Measurements from ENCODE around the gene KLRC4.
"Not testable (repeated sequence)": the region's sequence is repeated elsewhere in the genome, so short reads cannot be mapped to it uniquely, and the experiment has no call there.

The KLRC4 gene

DNA sequence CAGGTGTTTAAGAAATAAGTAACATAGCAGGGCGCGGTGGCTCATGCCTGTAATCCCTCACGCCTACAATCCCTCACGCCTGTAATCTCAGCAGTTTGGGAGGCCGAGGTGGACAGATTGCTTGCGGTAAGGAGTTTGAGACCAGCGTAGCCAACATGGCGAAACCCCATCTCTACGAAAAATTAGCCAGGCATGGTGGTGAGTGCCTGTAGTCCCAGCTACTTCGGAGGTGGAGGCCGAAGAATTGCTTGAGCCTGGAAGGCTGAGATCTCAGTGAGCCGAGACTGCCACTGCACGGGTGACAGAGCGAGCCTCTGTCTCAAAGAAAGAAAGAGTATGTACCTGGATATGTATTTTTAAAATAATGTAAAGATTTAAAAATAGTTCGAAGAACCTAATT lies 13.4 kb downstream of the KLRC4 start:
- DNase-seq: not testable (repeated sequence)

DNA sequence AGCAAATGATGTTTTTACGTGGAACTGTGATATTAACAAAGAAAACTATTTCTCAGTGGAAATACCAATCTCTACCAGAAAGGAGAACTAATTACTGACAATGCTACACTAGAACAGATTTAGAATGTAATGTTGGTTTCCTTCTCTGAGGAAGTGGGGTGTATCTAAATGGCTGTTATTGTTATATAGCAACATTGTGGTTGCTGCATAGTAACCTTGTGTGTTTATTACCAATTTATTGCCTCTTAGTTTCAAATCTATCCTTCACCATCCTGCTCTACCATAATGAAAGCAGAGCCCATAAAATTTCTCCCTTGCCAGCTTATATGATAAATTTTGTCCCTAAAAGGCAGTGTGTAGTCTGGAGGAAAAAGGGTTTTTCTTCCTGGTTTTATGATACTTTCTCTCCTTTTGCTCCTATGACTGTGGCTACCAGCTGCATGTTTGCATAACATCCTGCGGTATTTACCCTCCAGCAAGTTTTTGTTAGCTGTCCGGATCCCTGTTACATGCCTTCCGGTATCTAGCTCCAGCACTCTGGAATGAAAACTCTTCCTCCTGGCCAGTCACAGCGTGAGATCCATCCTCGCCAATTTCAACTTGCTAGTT lies 14.1 kb downstream of the KLRC4 start:
- no peak for DNase-seq

DNA sequence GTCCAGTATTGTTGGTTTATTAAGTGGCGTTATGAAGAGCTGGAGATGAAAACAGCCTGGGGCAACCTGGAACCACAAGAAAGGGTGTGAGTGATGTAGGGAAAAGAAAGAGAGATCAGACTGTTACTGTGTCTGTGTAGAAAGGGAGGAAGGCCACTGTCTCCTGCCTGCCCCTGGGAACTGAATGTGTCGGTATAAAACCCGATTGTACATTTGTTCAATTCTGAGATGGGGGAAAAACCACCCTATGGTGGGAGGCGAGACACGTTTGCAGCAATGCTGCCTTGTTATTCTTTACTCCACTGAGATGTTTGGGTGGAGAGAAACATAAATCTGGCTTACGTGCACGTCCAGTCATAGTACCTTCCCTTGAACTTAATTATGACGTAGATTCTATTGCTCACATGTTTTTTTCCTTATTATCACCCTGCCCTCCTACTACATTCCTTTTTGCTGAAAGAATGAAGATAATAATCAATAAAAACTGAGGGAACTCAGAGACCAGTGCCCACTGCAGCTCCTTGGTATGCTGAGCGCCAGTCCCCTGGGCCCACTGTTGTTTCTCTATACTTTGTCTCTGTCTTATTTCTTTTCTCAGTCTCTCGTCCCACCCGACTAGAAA lies 14.9 kb downstream of the KLRC4 start:
- DNase-seq: not testable (repeated sequence)

DNA sequence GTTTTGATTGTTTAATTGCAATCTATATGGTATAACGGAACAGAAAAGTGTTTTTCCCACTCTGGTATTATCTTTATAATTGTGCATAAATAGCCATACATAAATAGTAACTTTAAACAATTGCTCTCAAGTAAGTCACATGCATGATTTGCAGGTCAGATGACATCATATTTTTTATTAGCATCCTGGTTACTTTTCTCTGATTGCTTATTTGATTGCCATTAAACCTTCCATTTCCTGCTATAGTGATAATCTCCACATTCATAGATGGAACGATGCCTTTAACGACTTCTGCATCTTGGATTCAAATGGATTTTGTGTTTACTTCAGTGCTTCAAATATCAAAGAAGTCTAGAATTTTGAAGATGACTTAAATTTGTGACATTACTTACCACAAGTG lies 16.3 kb downstream of the KLRC4 start:
- DNase-seq: no peak

DNA sequence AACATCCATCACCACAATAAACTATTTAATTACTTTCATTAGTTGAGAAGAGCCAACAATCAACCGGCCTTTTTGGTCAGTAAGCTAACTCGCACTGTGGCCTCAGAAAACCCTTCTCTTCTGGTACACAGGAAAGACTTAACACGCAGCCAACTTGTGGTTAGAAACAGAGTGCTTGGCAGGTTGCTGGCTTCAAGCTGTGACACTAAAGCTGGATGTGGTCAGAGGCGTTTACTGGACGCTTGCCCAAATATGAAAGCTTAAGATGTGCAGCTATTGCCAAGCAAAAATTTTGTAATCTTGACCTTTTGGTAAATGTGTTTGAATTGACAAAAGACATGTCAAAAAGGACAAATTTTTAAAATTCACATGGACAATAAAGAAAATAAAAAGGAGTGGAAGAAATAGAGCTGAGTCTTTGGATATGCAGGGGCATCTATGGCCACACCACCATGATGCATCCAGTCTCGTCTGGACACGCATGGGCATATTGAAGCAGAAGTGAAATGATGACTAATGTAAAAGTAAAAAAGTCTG lies 17.1 kb downstream of the KLRC4 start:
- no peak for DNase-seq

DNA sequence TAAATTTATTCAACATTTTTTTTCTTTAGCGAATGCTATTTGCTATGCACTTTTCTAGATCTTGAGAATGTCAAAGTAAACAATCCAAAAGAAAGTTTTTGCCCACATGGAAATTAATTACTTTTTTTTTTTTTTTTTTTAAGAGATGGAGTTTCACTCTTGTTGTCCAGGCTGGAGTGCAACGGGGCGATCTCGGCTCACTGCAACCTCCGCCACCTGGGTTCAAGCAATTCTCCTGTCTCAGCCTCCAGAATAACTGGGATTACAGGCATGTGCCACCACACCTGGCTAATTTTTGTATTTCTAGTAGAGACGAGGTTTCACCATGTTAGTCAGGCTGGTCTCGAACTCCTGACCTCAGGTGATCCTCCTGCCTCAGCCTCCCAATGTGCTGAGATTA lies 18.6 kb downstream of the KLRC4 start:
- not testable (repeated sequence) for DNase-seq

DNA sequence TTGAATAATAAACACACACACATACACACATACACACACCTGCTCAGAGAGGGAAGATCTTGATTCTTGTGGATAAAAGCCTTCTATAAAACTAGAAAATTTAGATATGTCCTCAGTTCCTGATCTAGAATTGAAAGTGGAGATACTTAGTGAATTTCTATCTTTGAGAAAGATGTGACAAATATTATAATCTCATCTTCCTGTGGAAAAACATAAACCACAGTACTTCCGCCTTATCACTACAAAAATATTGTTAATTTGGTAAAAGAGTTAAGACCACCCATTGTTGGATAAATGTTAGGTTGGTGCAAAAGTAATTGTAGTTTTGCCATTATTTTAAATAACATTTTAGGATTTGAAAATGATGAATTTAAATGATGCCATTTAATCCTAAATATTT lies 19.7 kb downstream of the KLRC4 start, which contains the start of gene KLRK1:
Gene KLRK1, minus strand, starts transcription at position 138 of the 400 bp plus-strand sequence. CDS start 1,231 bp downstream, outside the sequence.
- no peak for DNase-seq

DNA sequence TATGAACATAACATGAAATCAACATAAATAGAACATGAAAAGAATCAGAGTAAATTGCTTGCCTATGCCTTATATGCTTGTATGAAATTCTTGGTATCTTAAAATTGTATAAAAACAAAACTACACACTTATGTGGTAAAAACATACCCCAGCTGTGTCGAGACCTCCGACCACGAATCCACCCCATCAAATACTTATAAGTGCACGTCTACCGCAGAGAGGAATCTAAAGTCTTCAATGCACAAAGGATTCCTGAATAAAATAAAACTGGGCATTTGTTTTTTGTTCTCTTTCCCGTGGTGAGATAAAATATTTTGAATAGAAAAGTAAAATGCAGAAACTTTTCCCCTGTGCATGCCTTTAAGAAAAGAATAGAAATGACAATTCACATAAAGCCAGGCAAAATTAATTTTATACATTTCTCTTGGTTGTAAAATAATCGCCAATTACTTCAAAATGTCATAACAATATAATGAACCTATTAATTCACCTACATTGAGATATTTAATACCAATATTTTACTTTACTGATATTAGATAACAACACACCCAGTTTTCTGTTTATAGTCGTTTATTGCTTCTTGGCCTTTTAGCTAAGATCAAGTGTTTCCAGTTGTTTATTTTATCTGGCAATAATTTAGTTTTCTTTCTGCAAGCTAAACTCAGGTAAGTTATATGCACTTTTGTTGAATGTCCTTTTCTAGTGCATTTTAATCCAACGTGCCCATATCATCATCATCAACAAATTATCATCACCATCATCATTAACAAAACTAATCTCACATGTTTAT lies 20.7 kb downstream of the KLRC4 start:
- no peak for DNase-seq

DNA sequence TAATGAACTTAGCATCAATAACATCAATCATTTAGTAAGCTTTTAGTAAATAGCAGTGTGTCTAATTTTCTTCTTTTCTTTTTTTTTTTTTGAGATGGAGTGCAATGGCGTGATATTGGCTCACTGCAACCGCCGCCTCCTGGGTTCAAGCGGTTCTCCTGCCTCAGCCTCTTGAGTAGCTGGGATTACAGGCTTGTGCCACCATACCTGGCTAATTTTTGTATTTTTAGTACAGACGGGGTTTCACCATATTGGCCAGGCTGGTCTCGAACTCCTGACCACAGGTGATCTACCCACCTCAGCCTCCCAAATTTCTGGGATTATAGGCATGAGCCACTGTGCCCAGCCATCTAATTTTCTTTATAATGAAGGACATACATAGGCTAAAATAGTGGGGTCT lies 22.1 kb downstream of the KLRC4 start:
- DNase-seq: not testable (repeated sequence)

DNA sequence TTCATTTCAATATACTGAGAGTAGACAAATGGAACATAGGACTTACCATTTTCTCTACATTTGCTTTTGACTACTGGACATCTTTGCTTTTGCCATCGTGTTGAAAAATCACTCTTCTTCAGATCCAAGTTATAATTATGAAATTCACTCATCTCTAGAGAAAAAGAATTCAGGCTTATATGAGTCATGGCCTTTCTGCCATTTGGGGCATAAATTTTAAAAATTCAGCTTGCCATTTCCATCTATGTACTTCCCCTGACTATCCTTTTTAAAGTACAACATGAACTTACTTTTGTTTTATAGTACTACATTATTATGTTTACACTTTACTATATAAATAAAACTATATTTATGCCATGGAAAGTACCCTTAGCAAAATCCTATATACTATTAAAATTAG lies 22.7 kb downstream of the KLRC4 start:
- no peak for DNase-seq

DNA sequence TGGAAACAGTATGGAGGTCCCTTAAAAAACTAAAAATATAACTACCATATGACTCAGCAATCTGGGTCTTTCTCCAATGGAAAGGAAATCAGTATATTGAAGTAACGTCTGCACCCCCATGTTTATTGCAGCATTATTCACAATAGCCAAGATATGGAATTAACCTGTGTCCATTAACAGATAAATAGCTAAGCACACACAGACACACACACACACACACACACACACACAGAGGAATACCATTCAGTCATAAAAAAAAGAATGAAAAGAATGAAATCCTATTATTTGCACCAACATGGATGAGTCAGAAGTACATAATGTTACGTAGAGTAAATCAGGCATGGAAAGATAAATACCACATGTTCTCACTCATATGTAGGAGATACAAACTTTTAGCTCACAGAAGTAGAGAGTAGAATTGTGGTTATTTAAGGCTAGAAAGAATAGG lies 24.4 kb downstream of the KLRC4 start:
- DNase-seq: no peak

DNA sequence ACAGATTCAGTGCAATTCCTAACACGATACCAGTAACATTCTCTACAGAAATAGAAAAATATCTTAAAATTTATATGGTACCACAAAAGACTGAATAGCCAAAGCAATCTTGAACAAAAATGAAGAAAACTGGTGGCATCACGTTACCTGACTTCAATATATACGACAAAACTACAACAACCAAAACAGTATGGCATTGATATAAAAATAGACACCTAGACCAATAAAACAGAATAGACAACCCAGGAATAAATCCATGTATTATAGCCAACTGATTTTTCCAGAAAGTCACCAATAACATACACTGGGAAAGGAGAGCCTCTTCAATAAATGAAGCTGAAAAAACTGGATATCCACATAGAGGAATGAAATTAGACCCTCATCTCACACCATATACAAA lies 25.4 kb downstream of the KLRC4 start:
- no peak for DNase-seq

DNA sequence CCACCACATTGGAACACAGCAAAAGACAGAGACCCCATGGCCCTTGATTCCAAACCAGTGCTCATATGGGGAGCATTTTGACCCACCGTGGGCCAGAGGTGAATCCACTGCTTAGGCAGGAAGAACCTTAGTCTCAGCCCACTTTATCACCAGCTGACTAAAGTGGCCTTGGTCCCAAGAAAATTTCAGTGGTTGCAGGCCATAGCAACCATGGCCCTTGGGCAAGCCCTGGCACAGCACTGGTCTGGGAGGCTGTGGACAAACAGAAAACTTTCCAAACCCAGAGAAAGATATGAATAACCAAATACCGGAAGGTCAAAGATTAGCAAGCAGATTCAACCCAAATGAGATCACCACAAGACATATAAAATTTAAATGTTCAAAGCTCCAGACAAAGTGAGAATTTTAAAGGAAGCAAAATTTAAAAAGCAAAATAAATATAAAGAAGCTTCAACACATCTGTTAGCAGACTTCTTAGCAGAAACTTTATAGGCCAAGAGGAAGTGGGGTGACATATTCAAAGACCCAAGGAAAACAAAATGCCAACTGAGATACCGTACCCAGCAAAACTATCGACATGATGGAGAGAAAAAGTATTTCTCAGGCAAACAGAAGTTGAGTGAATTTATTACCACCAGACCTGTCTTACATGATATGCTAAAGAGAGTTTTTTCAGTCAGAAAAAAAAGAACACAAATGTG lies 27.5 kb downstream of the KLRC4 start:
- no peak for DNase-seq

DNA sequence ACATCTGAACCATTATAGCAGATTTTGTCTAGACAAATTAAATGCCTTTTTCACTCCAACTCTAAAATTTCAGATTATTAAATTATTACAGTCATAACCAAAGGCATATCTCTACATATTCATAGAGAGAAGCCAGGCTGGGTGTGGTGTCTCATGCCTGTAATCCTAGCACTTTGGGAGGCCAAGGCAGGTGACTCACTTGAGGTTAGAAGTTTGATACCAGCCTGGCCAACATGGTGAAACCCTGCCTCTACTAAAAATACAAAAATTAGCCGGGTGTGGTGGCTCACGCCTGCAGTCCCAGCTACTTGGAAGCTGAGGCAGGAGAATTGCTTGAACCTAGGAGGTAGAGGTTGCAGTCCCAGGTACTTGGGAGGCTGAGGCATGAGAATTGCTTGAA lies 30.8 kb downstream of the KLRC4 start:
- not testable (repeated sequence) for DNase-seq

DNA sequence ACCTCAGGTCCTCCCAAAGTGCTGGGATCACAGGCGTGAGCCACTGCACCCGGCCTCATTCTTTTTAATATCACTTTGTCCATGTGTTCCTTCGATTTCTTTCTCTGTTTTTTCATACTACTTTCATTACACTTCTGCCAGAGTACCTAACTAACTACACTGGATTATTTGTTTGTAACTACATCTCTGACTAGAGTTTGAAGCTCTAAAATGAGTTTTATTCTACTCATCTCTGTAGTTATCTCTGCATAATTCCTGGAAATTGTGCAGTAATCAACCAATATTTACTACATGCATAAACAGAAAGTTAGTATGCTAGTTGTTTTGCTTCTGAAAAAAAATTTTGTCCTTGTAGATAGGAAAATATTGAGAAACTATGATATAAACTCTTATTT lies 34.9 kb downstream of the KLRC4 start:
- DNase-seq: no peak

DNA sequence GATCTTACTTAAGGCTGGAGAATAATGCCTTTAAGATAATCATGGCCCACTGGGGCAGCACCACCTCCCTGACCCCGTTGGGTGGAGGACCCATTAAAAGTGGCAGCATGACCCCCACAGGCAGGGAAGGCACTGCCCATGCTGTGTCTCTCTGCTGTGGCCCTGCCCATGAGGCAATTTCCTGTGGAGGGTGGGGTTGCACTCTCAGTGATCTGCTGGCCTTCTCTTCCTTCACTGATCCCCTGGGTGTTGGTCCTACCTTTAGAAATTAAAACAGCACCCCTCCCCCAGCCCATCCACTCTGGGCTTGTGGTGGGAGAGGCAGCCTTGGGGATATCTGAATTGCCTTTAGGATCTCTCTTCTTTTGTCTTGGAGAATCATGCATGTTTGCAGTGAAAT lies 37.0 kb downstream of the KLRC4 start:
- DNase-seq: no peak

DNA sequence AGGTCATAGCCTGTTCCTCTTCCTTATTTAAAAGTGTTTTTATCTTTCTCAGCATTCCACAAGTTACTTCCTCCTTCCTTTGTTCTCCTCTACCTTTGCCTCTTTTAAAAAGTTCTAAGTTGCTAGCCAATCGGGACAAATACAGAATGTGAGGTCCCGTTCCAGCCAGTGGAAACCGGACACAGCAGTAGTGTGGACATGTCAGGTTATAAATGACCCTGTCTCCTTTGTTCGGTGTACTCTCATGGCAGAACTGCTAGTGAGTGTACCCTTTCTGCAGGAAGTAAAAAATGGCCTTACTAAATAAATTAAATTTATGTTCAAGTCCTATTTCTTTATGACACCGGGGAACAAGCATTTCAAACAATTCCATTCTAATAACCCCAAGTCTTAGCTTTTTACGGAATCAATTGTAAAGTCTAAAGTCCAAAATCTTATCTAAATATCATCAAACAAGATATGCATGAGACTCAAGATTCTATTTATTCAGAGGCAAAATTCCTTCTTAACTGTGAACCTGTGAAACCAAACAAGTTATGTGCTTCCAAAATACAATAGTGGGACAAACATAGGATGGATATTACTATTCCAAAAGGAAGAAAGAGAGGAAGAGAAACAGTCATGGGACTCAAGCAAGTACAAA lies 37.5 kb downstream of the KLRC4 start:
- not testable (repeated sequence) for DNase-seq

DNA sequence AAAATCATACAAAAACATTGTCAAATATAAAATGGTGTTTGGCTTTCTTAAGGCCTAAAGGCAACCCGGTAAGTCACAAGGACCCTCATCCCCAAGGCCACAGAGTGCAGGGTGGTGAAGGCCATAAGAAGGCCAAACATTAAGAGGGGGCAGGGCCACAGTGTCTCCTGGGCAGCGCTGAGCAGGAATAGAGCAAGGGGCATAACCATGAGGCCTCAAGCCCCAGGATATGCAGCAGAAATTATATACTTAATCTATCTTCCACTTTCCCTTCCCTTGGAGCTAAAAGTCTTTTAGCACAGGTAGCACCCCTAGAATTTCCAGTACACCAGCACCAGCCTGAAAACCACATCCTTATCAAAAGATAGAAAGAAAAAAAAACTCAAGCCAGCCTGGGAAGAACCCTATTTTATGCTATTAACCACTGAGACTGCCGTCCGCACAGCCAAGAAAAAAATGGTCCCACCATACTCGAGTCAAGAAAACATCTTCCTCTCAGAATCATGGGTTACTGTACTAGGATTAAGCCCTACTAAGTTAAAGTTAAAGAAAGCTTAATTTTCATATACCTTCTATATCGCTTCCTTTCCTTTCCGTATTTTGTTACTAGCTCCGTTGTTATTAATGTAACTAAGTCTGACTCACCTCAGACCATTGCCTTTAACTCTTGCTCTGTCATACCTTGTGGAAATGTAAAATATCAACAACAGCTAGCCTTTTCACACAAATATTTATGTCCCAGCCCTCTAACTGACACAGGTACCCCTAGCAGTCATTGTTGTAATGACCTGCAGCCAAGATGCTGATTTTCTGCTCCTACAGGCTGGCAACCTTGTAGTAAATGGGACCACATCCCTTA lies 39.8 kb downstream of the KLRC4 start:
- DNase-seq: no peak

DNA sequence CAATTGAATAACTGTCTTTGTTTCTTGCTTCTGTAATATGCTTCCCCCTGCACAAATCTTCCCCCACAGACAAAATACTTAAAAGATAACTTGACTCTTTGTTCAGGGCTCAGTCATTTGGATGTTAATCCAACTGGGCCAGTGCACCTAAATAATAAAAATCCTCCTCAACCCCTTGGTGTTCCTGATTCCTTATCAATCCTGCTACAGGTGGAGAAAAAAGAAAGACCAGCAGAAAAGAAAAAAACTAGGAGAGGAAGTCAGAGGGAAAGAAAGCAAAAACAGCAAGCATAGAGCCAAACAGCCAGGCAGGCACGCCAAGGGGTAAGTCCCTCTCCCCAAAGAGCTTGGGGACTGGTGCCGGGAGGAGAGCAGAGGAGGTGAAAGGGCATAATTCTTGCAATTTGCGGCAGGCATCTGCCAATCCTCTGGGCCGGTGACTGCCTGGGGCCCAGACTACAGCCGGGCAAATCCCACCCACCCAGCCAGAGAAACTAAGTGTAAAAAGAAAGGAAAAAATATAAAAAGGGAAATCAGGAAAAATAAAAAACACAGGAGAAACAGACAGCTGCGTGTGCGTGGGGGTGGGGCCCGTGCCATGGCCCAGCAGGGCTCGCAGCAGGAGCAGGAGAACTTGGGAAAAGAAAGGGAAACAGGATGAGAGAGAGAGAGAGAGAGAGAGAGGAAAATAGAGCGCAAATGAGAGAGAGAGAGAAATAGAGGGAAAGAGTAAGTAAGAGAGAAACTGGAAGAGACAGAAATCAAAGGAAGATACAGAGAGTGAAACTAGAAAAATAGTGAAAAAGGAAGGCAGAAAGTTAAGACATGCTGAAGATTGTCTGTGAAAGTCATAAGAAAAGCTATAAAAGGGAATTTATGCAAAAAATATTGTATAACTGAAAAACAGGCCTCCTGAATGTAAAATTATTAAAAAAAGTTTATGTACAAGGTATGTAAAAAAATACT lies 41.1 kb downstream of the KLRC4 start:
- DNase-seq: no peak

DNA sequence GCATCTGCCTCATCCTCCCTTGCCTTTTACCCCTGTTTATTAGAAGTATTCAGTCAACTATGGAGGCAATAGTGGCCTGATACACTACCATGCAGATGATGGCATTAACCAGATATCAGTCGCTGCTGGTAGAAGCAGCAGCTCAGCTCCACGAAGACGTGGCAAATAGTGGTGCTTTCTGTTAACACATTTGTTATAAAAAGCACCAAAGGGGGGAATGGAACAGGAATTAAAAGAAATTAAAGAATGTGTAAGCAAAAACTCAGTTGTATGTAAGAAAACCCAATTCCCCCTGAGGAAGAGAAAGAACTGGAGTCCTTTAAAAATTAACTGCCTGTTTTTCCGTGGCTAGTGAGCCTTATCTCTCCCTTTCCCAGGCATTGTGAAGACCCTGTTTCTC lies 41.8 kb downstream of the KLRC4 start:
- not testable (repeated sequence) for DNase-seq

Measured in NCI-H1436 (cell line).